GM12872 (cell line): ENCODE results near the gene LYSMD2.

ENCODE experiments used
- CTCF ChIP-seq: IDR thresholded peaks from 3 replicates; pipeline ENCODE4 v1.5.1; 2011; ENCODE audit warnings: low read depth, mild to moderate bottlenecking, low read length, moderate library complexity; ENCODE audit not compliant: insufficient read depth

Gene LYSMD2

GRCh38 chr15:51735228-51736010, 2.0 kb downstream of the LYSMD2 start:
- TF ChIP-seq CTCF, result peak; percentile 65

- TF ChIP-seq CTCF, result no peak
Measured at GRCh38 chr15:51732646-51733045, 4.8 kb downstream of the LYSMD2 start.

GRCh38 chr15:51731549-51732267, 5.7 kb downstream of the LYSMD2 start:
- no peak for TF ChIP-seq CTCF

GRCh38 chr15:51727141-51727897, 10.1 kb downstream of the LYSMD2 start:
- TF ChIP-seq CTCF, result peak; percentile 24; the same call in 1 of the 3 replicates

- no peak for TF ChIP-seq CTCF
Measured at GRCh38 chr15:51726302-51727073, 11.0 kb downstream of the LYSMD2 start.

- TF ChIP-seq CTCF, result no peak
Measured at GRCh38 chr15:51724673-51725072, 12.8 kb downstream of the LYSMD2 start.

- TF ChIP-seq CTCF, result no peak
Measured at GRCh38 chr15:51724199-51724598, 13.3 kb downstream of the LYSMD2 start.
